Central memory CD4-positive, alpha-beta T cell (primary cell): ENCODE data around the gene GALNS.
"Not testable (repeated sequence)": the region's sequence is repeated elsewhere in the genome, so short reads cannot be mapped to it uniquely, and the experiment has no call there.

Experiments
- DNase-seq: peaks from one replicate; pipeline ENCODE4 v3.0.0; 2022

Gene GALNS

DNA sequence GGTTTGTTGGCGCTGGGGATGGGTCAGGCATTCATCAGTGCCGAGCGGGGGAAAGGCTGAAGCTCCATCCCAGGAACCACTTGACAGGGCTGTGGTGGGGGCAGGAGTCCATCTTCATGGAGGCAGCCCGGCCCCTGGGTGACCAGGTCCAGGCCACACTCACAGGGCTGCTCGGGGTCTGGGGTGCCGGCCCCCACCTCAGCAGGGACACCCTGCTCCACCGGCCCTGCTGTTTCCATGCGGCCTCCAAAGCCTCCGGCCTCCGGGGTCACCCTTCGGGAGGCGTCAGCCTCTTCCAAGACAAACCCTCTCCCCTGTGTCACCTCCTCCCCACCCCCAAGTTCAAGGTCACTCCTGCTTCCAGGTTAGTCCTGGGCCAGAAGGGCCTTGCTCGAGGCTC lies 22.1 kb downstream of the GALNS start:
- no peak for DNase-seq

DNA sequence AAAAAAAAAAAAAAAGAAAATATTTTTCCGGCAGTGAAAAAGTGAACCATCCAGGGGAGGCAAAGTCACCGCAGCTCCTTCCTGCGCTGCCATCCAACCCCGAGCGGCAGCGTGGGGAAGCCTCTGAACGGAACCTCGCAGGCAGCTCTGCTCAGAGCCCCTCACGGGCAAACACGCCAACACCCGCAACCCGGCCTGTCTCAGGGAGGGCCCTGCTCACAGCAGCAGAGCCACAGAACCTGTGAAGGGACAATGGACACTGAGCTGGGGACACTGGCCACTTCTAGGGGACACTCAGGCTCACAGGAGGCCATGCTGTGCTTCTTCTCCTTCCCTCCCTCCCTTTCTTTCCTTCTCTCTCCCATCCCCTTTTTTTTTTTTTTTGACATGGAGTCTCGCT lies 23.7 kb downstream of the GALNS start:
- no peak for DNase-seq

DNA sequence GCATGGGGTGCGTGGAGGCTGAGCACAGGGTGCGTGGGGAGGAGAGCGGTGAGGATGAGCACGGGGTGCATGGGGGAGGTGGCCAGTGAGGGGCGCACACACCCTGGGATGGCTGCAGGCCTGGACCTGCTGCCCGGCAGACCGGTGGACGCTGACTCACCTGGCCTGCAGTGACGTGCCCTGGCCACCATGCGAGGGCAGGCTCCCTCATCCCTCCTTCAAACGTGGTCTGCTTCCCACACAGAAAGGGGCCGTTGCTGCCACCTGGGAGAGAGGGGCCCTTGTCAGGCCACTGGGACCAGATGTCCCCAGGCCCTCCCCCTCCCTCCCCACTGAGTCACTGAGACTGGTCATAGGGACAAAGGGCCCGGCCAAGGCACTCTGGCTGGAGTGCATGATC lies 24.9 kb downstream of the GALNS start:
- no peak for DNase-seq

DNA sequence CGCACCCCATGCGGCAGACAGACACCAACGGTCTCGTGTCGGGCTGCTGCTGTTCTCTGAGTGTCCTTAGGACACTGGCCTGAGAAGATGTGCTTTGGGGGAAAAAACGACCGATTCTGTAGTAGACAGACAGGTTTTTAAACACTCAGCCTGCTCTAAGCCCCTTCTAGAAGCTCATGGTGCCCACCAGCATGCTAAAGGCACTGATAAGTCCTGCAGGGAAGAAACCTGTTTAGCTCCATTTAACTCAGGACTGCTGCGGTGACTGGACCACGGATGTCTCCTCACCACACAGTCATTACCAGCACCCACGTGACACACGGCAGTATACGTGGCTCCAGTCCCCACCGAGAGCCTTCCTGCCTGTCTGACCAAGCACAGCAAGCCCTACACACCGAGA lies 26.0 kb downstream of the GALNS start:
- DNase-seq, result no peak

DNA sequence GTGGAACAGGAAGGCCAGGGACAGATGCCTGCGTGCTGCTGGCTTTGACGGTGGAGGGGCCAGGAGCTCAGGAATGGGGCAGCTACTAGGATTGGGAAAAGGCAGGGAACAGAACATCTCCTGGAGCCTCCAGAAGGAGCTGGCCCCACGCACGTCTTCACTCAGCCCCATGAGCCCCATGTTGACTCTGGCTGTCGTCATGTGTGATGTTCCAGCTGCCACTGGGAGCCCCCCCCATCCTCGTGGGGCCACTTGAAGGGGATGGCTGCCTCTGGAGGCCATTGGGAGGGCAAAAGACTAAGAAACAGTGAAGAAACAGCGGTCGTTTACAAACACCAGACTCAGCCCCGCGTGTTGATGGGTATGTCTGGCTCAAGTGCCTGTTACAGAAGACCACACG lies 26.5 kb downstream of the GALNS start:
- no peak for DNase-seq

DNA sequence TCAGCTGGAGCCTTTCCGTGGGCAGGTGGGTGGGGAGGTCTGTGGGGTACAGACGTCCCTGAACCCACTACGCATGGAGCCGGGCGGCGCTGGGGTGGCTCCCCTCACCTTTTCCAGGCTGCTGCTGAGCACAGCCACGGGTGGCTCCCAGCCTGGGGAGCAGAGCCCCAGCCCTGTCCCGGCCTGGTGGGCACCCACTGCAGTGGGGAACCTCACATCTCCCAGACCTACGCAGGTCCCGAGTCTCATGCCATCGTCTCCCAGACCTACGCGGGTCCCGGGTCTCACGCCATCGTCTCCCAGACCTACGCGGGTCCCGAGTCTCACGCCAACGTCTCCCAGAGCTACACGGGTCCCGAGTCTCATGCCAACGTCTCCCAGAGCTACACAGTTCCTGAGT lies 28.0 kb downstream of the GALNS start:
- no peak for DNase-seq

DNA sequence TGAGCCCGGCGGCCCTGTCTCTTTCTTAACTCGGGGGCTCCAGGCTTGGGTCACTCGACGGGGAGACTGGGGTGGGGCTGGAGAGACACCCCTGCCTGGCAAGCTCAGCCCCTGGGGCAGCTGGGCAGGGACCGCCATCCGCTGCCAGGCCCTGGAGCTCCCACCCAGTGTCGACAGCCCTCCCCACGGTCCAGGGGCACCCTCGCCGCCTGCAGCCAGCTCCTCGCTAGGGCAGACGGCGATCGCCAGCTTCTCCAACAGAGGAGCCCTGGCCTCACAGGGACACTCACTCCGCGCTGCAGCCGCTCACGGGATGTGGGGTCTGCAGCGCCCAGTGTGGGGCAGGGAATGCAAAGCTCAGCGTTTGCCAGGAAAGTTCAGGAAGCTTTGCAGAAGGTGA lies 29.0 kb downstream of the GALNS start:
- no peak for DNase-seq

DNA sequence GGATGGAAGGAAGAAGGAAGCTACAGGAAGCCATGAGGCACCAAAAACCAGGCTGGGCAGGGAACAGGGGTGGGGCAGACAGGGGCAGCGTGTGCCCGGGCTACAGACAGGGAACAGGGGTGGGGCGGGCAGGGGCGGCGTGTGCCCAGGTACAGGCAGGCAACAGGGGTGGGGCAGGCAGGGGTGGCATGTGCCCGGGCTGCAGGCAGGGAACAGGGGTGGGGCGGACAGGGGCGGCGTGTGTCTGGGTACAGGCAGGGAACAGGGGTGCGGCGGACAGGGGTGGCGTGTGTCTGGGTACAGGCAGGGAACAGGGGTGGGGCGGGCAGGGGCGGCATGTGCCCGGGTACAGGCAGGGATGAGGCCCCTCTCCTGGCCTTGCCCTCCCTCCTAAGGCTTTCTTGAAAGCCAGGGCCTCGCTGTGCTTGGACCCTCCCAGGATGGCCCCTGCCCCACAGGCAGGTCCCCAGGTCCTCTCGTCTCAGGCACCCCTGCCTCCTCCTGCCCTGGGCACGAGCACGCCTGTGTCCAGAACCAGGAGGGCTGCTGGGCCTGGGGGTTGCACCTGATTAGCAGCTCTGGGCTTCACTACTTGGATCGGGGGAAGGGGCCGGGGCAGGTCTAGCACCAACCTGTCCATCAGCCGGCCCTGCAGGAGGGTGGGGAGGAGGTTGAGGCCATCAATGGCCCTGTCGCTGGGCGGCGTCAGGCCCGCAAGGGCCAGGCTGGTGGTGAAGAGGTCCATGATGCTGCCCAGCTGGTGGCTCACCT lies 30.5 kb downstream of the GALNS start:
- DNase-seq, result no peak

DNA sequence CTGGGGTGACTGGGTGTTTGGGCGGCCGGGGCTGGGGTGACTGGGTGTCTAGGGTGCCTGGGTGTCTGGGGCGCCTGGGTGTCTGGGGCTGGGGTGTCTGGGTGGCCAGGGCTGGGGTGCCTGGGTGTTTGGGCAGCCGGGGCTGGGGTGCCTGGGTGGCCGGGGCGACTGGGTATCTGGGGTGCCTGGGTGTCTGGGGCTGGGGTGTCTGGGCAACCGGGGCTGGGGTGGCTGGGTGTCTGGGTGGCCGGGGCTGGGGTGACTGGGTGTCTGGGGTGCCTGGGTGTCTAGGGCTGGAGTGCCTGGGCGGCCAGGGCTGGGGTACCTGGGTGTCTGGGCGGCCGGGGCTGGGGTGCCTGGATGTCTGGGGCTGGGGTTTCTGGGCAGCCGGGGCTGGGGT lies 31.6 kb downstream of the GALNS start:
- DNase-seq, result no peak

DNA sequence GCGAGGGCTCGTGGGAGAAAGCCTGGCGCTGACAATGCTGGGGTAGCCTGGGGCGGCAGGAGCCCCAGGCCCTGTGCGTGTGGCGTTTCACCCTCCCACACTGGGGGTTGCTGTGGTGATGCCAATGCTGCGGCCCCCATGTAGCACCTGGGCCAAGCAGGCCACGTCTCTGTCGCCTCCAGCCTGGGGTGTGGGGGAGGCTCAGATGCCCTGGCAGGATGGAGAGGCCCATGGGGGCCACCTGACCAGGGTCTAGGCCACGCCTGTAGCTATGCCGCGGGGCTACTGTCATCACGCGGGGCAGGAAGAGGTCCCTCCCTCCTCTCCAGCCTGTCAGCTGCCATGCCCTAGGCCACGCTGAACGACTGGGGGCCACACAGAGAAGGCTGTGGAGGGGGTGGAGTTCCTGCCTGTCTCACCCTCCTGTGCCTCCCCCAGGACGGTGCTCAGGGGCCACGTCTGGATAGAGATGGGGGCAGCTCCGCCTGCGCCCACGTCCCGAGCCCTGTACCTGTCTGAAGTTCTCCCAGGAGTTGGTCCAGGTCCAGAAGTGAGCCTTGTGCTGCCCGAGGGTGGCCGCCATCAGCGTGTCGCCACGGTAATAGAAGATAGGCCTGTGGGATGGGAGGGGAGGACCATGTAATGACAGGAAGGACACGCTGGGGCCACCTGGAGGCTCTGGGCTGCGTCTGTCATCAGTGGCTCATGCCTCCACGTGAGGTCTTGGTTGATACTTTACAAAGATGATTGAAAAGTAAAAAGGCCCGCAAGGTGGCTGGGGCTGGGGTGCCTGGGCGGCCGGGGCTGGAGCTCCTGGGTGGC lies 32.3 kb downstream of the GALNS start:
- DNase-seq, result no peak

DNA sequence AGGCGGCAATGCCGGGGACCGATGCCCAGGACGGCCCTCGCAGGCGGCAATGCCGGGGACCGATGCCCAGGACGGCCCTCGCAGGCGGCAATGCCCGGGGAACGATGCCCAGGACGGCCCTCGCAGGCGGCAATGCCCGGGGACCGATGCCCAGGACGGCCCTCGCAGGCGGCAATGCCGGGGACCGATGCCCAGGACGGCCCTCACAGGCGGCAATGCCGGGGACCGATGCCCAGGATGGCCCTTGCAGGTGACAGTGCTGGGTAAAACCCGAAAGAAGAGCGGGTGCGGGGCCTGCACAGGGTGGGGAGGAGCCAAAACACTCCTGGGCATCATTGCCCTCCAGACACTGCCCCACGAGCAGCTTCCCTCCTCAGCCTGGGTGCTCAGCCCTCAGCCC lies 33.1 kb downstream of the GALNS start:
- DNase-seq, result not testable (repeated sequence)

DNA sequence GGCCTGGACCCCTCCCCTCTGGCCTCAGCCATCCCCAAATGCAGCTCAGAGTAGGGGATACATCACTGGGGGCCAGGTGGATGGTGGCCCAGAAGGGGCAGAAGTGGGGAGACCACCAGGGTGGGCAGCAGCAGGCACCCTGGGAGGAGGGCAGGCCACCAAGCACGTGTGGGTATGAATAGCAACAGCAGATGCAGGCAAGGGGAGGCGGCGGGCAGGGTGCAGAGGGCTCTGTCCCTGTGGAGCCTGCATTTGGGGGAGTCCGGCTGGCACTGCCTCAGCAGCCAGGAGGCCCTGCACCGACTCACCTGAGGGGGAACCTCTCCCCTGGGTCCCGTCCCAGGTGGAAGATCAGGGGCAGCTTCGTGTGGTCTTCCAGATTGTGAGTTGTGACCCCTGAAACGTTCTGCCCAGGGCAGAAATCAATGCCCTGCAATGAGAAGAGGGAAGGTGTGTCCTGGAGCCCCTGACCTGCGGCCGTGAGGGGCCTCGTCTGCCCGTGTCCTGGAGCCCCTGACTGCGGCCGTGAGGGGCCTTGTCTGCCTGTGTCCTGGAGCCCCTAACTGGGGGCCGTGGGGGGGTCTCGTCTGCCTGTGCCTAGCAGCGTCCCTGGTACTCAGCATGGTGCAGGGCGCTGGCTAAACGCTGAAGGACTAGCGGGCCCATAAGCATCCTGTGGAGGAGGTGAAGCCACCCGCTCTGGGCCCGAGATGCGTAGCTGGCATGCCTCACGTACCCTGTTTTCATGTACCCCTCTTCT lies 34.3 kb downstream of the GALNS start:
- no peak for DNase-seq

DNA sequence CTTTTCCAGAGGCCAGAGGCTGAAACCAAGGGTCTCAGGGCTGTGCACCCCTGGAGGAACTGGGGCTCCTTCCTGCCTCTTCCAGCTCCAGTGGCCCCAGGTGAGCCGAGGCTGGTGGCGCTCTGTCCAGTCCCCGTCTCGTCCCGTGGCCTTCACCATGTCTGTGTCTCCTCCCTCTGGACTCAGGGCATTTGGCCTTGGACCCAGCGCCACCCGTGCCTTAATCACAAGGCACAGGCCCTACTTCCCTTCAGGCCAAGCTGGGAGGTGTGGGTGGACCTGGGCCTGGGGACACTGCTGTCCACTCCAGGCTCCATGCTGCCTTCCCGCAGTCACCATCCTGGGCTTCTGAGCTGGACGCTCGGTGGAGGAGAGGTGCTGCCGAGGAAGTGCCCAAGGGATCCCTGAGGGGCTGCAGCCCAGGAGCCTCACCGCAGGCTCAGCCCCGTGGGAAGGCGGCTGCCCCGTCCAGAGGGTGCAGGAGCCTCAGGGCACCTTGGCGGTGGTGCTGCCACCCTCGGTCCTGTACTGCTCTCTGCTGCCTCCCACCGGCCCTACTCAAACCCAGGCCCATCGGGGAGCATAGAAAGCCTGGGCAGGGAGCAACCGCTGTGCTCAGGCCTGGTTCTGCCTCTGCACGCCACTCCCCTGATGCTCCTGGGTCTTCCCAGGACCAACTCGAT lies 35.4 kb downstream of the GALNS start:
- DNase-seq, result no peak

DNA sequence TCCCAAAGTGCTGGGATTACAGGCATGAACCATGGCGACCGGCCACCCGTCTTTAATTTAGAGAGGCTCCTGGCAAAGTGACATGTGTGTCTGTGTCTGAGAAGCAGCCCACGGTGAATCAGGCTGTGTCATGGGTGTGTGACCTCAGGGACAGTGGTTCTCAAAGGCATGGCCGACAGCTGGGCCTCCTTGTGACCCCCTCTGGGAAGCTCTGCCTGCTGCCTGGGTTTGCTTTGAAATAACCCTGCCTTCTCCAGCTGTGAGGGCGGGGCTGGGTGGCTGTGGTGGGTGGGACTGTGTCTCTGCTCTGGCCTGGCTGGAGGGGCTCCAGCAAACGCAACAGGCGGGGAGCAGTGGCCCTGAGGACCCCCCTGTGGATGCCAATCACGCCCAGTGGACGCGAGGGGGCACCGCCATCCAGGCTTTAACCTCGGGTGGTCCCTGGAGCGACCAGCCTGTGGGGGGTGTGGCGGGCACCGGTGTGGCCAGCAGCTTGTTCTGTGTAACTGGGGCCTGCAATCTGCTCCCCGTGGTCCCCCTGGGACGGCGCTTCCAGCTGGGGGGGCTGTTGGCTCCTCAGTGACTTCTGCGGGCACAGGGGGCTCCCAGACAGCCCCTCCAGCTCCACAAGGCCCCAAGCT lies 36.2 kb downstream of the GALNS start:
- DNase-seq, result no peak

DNA sequence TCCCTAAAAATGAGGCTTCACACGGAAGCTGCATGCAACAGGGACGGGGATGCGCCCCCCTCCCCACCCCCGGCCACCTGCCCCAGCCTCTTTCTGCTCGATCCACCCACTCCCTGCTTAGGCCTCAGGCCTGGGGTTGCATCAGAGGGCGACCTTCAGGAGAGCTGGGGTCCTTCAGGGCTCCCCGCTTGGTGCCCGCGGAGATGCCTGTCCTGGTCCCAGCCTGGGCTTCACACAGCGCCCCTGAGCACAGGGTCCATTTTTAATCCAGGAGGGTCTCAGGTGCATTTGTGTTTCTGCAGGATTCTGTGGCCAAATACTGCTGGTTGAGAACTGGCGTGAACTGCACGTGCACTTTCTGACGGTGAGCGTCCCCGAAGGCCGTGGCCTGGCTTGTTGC lies 37.6 kb downstream of the GALNS start:
- no peak for DNase-seq

DNA sequence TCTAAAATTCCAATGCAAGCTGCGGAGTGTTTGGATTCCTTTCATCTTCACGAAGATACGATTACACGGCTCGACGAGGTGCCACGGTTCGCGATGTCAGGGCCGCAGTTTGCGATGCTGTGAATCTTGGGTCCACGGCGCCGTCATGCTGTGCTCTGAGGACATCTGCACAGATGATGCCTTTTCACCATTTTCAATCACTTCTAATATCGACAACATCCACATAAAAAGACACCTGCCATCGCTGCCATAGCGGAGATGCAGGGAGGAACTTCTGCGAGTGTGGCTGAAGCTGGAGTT lies 38.2 kb downstream of the GALNS start:
- no peak for DNase-seq

DNA sequence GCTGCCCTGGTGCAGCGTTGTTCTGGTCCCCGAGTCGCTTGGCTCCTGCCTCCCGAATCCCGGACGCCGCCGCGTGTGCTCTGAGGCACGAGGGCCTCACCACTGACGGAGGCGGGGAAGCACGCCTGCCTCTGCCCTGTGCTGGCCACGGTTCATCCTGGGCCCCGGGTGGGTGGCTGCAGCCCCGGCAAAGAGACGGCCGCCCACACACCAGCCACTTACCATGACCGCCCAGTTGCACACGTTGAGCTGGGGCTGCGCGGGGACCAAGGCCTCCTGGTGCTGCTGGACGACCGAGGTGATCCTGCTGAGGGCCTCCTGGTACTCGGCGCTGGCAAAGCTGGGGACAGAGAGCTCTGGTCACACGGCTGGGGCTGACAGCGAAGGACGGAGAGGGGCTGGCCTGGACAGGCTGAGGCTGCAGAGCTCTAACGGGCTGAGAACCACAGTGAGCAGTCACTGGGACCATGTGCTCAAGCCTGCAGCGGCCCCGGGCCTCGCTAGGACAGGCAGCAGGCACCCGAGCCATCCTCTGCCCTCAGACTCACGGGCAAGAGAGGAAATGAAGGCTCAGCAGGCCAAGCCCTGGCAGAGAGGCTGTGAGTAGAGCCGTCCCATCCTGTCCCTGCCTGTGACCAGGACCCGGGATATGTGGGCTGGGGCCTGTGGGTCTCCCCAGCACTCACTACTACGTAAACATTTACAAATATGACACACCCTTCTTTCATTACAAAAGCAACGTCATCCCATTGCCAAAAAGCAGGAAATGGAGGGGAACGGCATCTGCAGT lies 38.8 kb downstream of the GALNS start:
- no peak for DNase-seq

DNA sequence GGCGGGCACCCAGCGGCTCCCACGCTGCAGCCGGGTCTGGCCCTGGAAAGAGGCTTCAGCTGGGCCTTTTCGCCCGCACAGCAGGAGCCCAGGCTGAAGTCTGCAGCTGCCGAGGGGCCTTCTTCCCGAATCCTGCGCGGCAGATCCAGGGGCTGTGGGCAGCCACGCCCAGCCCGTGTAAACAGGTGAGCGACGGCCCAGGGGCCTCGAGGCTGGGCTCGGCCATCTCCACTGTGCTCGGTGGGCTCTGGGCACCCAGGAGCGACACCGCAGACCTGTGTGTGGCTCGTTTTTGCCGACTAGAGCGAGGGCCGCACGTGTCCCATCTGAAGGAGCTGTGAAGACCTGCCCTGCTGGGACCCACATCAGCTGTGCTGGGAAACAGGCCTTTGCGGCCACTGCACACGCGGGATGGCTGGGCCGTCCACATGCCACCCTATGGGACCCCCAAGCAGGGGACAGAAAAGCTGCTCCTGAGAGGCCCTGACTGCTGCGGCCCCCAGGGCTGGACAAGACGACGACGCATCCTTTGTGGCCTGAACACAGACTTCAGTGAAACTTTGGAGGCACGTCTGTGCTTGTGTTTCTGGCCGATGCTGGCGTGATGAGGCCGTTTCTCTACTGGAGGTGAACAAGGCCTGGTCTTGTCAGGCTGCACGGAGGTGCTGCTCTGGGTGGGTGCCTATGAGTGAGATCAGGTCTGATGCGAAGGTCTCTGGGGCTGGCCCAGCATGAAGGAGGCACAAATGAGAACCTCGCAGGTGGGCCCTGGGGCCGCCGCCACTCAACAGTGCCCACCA lies 39.8 kb downstream of the GALNS start:
- no peak for DNase-seq

DNA sequence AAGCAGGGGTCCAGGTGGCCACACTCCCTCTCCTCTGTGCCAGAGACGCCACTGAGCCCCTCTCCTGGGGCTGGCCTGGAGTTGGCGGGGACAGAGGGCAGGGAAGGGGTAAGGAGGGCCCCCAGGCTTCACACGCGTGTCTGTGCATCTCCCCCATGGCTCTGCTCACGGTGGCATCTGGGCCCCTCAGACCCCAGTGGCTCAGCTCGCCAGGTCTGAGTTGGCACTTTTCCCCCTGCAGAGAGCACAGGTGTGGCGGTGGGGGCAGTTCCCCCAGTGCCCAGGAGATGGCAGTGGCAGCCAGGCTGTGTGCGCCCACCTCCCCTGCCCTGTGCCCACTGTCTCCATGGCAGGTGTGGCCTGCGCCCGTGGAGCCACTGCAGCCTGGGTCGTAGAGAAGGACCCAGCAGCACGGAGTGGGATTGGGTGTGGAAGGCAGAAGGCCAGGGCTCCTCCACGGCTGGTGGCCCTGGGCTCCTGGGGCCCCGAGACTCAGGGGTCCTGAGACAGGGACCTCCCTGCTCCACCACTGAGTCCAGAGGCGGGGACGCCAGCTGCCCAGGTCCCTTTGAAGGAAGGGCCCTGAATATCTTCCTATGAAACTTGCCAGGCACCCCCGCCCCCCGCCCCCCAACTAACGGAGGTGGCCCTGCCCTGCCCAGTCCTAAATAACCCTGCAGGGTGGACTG lies 40.7 kb downstream of the GALNS start:
- peak; percentile 34 for DNase-seq

DNA sequence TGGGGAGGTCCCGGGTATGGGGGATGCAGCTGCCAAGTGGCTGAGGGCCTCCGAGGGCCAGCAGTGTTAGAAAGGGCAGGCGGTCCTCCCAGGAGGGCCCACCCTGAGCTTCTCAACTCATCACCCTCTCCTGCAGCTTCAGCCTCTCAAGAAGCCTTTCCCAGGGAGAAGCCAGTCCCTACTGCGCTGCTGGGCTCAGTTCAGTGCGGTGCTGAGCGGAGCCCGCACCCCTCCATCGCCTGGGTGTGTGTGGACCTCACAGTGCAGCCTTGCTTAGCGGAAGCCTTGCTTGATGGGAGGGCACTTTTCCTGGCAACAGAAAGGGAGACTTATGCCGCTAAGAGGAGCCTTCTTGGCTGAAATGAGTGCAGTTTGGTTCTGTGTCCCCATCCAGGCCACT lies 41.5 kb downstream of the GALNS start:
- DNase-seq, result no peak

DNA sequence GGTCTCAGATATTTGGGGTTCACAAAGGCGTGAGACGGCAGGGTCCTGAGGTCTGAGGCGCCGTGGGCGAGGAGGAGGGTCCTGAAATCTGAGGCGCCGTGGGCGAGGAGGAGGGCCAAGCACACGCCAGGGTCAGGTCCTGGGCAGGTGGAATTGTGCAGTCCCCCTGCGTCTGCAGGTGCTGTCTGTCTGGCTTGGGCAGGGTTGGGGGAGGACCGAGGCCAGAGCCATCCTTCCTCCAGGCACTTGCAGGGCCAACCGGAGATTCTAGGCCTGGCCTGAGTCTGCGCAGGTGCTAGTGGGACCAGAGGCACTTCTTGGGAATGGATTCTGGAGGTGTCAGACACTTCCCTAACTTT lies 42.6 kb downstream of the GALNS start:
- no peak for DNase-seq
